Measurements from ENCODE around the gene CNTNAP2. TPM values are rescaled to one million over a fixed set of nuclear protein-coding genes. Genes with fewer than 3 reads are reported as not detected.

Gene CNTNAP2
- total and polyA plus RNA-seq, 9 of the 15 experiments (the other 6 are each of a cell fraction or from before 2014, with no cell fraction given): 0.04 to 0.62 (median 0.09) TPM; not detected in 4

DNA sequence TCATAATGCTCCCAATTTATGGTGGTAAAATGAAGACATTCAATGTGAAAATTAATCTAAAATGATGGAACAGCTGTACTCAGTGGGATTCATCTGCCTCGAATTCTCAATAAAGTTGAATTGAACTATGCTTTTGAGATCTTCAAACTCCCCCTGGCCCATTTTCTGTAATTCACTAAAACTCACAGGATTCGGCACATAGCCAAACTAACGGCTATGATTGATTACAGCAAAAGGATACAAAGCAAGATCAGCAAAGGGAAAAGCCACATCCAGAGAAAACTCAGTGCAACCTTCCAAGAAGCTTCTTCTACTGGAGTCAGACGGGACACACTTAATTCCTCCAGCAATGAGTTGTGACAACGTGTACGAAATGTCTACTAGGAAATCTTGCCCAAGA, 307.5 kb downstream of the CNTNAP2 start:
- in situ Hi-C loops (cut with MboI): no loop called here
- no peak for FAIRE-seq
- POLR2A ChIA-PET: no interaction called here

More for the DNA sequence above, 307.5 kb downstream of the CNTNAP2 start:
- H3K27me3 ChIP-seq (ENCODE audit: control insufficient read depth in 2 of 2, insufficient read depth in 2 of 2, low read length in 2 of 2): no peaks in the 10 kb centered on the region
- no peaks in the 10 kb centered on the region for H4K20me1 ChIP-seq (replicated peaks; ENCODE audit: control insufficient read depth, insufficient read depth, low read length)
- ATAC-seq (no peak), DNase-seq (ENCODE audit: extremely low read depth in 1 of 4, low spot score in 3 of 4) (no peak)
- H3K27ac ChIP-seq (ENCODE audit: extremely low read depth, low read depth, low read length): no peak overlapping the region
- no peaks in the 10 kb centered on the region; the same call in 1 of the 2 replicates for H3K9me3 ChIP-seq (replicated peaks; ENCODE audit: control insufficient read depth, insufficient read depth, low read depth, low read length)
- H3K9me1 ChIP-seq (ENCODE audit: control insufficient read depth, insufficient read depth, low read length): no peaks in the 10 kb centered on the region
- H3K9ac ChIP-seq (ENCODE audit: insufficient read depth in 1 of 2, low read depth in 2 of 2, low read length in 2 of 2): no peak overlapping the region
- H3K4me1 ChIP-seq (replicated peaks in 1 of 2; ENCODE audit: control insufficient read depth in 2 of 2, insufficient read depth in 2 of 2, low read length in 2 of 2): no peaks in the 10 kb centered on the region
- TF ChIP-seq ZNF140 (CRISPR knock-in tag; IDR thresholded peaks at IDR 0.05) (no peak), IRF9 (tag; IDR thresholded peaks at IDR 0.05) (no peak)
- TF ChIP-seq, protein P1, sequence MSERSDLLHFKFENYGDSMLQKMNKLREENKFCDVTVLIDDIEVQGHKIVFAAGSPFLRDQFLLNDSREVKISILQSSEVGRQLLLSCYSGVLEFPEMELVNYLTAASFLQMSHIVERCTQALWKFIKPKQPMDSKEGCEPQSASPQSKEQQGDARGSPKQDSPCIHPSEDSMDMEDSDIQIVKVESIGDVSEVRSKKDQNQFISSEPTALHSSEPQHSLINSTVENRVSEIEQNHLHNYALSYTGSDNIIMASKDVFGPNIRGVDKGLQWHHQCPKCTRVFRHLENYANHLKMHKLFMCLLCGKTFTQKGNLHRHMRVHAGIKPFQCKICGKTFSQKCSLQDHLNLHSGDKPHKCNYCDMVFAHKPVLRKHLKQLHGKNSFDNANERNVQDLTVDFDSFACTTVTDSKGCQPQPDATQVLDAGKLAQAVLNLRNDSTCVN (CRISPR knock-in tag; IDR thresholded peaks at IDR 0.05): no peak
- 0% methylated on average over 6 of the region's 6 CpGs for WGBS (ENCODE audit: insufficient coverage, low coverage, missing lambda C conversion rate)
- intact Hi-C loops (cut with micrococcal nuclease): no loop called here
- no TSS peak for BruUV-seq (replicated peaks)
- no peak overlapping the region for H2AFZ ChIP-seq (ENCODE audit: low read depth, low read length)
- no peak overlapping the region for H3K4me2 ChIP-seq (ENCODE audit: insufficient read depth, low read length)
- H3K36me3 ChIP-seq (ENCODE audit: control insufficient read depth, insufficient read depth, low read length): no peaks in the 10 kb centered on the region
- CTCF ChIA-PET (ENCODE audit: low intra/inter-chr PET ratio): no interaction called here
- no peaks in the 10 kb centered on the region for H3K79me2 ChIP-seq (ENCODE audit: control insufficient read depth, insufficient read depth, low read length)
- no peak overlapping the region for H3K4me3 ChIP-seq
